BJ (cell line): ENCODE results near the gene ZC3HAV1. TPM values are rescaled to one million over a fixed set of nuclear protein-coding genes. Genes with fewer than 3 reads are reported as not detected.
"Not testable (repeated sequence)": the region's sequence is repeated elsewhere in the genome, so short reads cannot be mapped to it uniquely, and the experiment has no call there.

Experiments
- CTCF ChIA-PET: fragments of 350-600 bp; formaldehyde crosslinking; extraction: SDS; loops from one replicate; lab custom pipeline; 2021; ENCODE audit warnings: antibody characterized with exemption, inconsistent platforms; lab: Yijun Ruan, JAX
- POLR2A ChIA-PET: fragments of 300-600 bp; sonication (Branson Sonifier 250); formaldehyde crosslinking; extraction: SDS; loops from one replicate; lab custom pipeline; 2021; ENCODE audit warnings: antibody characterized with exemption; lab: Charles Lee
- DNase-seq: peaks from one replicate; pipeline ENCODE4 v3.0.0-alpha.2; 2011; ENCODE audit warnings: low read depth
- H3K27me3 ChIP-seq: 2 replicates; pipeline ENCODE4 v1.6.0; 2011; ENCODE audit warnings: low read length; ENCODE audit not compliant: control insufficient read depth, insufficient read depth
- H3K36me3 ChIP-seq: 2 replicates; pipeline ENCODE4 v1.5.1; 2011; ENCODE audit warnings: low read length; ENCODE audit not compliant: control insufficient read depth, insufficient read depth
- H3K4me3 ChIP-seq: 2 replicates; pipeline ENCODE4 v1.5.1; 2011; ENCODE audit warnings: low read depth, mild to moderate bottlenecking, control low read depth, low read length
- polyA plus RNA-seq: library from polyadenylated mRNA; depleted of rRNA; stranded (reverse); fragments of >200 nt; gene quantifications from 2 replicates; pipeline ENCODE4 v1.2.3, GENCODE V29; 2011
- TF ChIP-seq, protein P1 (sequence below): IDR thresholded peaks from 2 replicates; pipeline ENCODE4 v1.5.1; 2011; ENCODE audit warnings: low read depth, mild to moderate bottlenecking, control low read depth, inconsistent platforms, low read length, moderate library complexity; ENCODE audit not compliant: insufficient read depth

The ZC3HAV1 gene
- polyA plus RNA-seq, 1 experiment = 21.7 TPM

DNA sequence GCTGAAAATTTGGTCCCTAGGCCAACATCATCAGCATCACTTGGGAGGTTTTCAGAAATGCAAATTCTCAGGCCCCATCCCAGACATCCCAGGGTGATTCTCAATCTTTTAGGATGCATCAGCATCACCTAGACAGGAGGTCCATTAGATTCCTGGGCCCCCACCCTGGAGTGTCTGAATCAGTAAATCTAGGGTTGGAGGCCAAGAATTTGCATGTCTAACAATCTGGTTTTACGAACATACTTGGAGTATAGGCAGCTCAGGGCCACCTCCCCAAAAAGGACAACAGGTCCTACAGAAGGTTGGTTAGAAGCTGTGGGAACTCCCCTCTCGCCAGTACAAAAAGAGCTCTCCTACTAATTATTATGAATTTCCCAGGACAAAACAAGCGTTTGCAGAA lies 15.5 kb downstream of the ZC3HAV1 start:
- Histone ChIP-seq H3K36me3 (peaks cover 1% of the 10 kb centered on the region), H3K27me3 (no peaks in the 10 kb centered on the region), H3K4me3 (no peak overlapping the region)
- TF ChIP-seq, protein P1, sequence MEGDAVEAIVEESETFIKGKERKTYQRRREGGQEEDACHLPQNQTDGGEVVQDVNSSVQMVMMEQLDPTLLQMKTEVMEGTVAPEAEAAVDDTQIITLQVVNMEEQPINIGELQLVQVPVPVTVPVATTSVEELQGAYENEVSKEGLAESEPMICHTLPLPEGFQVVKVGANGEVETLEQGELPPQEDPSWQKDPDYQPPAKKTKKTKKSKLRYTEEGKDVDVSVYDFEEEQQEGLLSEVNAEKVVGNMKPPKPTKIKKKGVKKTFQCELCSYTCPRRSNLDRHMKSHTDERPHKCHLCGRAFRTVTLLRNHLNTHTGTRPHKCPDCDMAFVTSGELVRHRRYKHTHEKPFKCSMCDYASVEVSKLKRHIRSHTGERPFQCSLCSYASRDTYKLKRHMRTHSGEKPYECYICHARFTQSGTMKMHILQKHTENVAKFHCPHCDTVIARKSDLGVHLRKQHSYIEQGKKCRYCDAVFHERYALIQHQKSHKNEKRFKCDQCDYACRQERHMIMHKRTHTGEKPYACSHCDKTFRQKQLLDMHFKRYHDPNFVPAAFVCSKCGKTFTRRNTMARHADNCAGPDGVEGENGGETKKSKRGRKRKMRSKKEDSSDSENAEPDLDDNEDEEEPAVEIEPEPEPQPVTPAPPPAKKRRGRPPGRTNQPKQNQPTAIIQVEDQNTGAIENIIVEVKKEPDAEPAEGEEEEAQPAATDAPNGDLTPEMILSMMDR = no peak
- POLR2A ChIA-PET = no interaction called here
- CTCF ChIA-PET = interaction anchor here (0.6 to 1.5 kb wide), 4 partner anchors 19 to 248 kb away, joined by 3 to 8 read pairs (median 4); no protein-coding TSS in a partner anchor
- DNase-seq = no peak

DNA sequence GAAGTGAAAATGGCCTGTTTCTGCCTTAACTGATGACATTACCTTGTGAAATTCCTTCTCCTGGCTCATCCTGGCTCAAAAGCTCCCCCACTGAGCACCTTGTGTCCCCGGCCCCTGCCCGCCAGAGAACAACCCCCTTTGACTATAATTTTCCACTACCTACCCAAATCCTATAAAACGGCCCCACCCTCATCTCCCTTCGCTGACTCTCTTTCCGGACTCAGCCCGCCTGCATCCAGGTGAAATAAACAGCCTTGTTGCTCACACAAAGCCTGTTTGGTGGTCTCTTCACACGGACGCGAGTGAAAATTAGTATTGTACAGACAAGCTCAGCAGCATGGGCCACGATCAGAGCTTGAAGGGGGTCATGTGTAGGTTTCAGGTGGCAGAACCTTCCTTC lies 16.0 kb downstream of the ZC3HAV1 start:
- CTCF ChIA-PET = interaction anchor here (0.6 to 1.5 kb wide), 3 partner anchors 18 to 248 kb away, joined by 3 to 8 read pairs (median 3); no protein-coding TSS in a partner anchor
- H3K4me3 ChIP-seq, DNase-seq, POLR2A ChIA-PET, H3K27me3 ChIP-seq, H3K36me3 ChIP-seq: not testable (repeated sequence)

DNA sequence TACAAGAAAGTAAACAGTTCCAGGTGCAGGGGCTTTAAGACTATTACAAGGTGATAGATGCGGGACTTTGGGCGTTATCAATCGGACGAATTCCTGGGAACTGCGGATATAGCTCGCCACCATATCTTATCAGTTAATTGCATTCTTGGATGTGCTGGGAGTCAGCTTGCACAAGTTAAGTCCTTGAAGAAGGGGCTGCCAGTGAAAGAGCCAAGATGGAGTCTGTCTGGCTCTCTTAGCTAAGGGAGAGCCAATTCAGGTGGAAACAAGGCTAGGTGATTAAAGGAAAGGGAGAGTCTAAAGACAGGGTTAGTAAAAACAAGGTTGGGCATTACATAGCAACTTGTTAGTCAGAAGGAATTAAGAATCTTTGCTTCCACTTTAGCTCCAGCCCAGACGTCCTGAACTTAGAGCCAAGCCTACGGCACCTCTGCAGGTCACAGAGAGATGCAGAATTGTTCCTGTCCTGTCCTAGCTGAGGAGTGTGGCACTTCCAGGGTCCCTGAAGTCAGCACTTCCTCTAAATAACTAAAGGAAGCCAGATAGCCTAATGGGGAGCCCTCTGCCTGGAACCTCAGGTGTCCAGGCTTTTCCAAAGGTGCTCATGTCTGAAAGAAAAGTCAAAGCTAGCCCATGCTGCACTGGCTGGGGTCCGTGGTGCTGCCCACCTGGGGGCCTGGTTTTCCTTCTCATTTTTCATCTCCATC lies 17.3 kb downstream of the ZC3HAV1 start:
- H3K36me3 ChIP-seq = peaks cover 3% of the 10 kb centered on the region
- no peak for DNase-seq
- no peak overlapping the region for H3K4me3 ChIP-seq
- TF ChIP-seq, protein P1 = no peak
- no peaks in the 10 kb centered on the region for H3K27me3 ChIP-seq
- ChIA-PET CTCF (no interaction called here), POLR2A (no interaction called here)

DNA sequence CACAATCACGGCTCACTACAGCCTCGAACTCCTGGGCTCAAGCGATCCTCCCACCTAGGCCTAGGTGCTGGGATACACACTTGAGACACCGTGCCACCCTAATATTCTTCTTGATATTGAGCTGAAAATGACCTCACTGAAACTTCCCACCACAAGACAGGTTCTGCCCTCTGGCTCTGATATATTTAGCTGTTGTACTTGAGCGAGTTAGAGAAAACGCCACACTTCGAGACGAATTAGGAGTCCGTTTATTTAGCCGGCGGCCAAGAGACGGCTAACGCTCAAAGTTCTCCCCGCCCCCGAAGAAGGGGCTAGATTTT lies 17.9 kb downstream of the ZC3HAV1 start:
- Histone ChIP-seq H3K27me3 (no peaks in the 10 kb centered on the region), H3K36me3 (peaks cover 5% of the 10 kb centered on the region), H3K4me3 (no peak overlapping the region)
- TF ChIP-seq, protein P1 = no peak
- ChIA-PET POLR2A (no interaction called here), CTCF (no interaction called here)
- no peak for DNase-seq

DNA sequence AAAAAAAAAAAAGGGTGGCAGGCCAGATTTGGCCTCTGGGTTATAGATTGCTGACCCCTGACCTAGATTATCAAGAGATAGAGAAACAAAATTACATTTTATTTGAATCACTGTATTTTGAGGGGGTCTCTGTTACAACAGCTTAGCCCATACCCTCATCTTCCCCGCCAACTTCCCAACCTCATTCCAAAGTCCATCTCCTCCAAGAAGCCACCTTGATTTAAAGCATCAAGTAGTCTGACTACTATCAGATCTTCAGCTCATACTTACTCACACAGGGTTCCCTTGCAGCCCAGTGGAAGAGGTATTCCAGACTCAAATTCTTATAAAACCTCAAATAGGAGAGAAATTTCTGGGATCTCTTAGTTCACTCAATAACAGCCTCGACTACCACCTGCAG lies 20.4 kb downstream of the ZC3HAV1 start:
- CTCF ChIA-PET = no interaction called here

More for the DNA sequence above, 20.4 kb downstream of the ZC3HAV1 start:
- no peak overlapping the region for H3K4me3 ChIP-seq
- TF ChIP-seq, protein P1 = no peak
- peaks cover 5% of the 10 kb centered on the region for H3K36me3 ChIP-seq
- no peaks in the 10 kb centered on the region for H3K27me3 ChIP-seq
- no peak for DNase-seq
- POLR2A ChIA-PET = no interaction called here
